GM11168 (cell line): ENCODE results near the gene RAB27A.
"Not testable (repeated sequence)": the region's sequence is repeated elsewhere in the genome, so short reads cannot be mapped to it uniquely, and the experiment has no call there.

ENCODE experiments used
- in situ Hi-C: fragments of 300-500 bp; cut with MboI; formaldehyde crosslinking; loops from one replicate; pipeline ENCODE4 v1.12.0; 2022; ENCODE audit warnings: low sequenced_read_pairs; ENCODE audit not compliant: unreplicated experiment

Gene RAB27A

DNA sequence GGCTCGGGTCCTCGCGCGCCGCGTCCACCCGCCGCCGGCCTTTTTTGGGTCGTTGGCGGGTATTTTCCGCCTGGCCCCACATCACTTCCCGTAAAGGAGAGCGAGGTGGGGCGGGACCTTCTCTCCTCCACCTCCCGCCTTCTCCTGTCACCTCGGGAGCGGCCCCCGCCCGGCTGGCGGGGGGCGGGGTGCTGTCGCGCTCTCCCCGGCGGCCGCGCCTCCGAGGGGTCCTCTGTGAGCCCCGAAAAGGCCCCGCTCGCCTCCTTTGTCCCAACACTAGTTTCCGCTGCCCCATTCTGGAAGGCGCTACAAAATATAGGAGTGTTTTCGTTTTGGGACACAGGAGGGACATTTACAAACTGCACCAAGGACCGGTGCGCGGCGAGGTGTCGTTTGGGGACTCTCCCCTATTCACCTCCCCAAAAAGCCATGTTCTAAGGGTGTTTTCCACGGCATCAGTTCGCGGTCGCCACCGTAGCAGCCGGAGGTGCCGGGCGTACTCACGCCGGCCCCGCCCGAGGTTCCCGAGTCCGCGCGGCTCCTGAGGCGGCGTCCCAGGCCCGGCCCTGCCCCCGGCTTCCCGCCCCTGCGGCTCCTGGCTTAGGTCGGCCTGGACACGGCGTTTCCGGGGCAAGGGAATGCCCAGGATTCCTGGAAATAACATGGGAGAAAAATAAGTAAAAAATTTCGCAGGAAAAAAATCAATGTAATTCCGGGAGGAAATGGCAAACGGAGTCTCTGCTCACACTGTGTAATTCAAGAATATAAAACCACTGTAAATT is at the start of gene RAB27A:
RAB27A (minus strand) TSS at position 68 of the 782 bp plus-strand sequence. CDS start 54,879 bp downstream, outside the sequence.
- in situ Hi-C loops = no loop called here

DNA sequence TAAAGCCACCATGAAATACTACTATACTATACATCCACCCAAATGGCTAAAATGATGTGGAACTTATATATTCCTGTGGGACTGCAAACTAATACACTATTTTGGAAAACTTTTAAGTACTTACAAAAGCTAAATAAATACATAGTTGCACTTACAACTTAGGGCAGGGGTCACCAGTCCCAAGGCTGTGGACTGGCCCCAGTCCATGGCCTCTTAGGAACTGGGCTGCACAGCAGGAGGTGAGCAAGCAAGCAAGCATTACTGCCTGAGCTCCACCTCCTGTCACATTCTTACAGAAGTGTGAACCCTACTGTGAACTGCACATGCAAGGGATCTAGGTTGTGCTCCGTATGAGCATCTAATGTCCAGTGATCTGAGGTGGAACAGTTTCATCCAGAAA is 47.5 kb upstream of the RAB27A start:
- in situ Hi-C loops = no loop called here

DNA sequence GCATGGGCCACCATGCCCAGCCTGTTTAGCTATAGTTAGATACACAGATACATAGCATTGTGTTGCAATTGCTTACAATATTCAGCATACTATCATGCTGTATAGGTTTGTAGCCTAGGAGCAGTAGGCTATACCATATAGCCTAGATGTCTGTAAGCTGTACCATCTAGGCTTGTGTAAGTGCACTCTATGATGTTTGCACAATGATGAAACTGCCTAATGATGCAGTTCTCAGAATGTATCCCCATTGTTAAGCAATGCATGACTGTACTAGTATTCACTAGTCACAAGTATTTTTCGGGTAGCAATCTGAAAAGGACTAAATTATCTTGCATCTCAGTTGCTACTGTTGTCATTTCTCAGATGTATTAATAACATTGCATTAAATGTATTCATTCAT is 45.4 kb upstream of the RAB27A start:
- in situ Hi-C loops = no loop called here

DNA sequence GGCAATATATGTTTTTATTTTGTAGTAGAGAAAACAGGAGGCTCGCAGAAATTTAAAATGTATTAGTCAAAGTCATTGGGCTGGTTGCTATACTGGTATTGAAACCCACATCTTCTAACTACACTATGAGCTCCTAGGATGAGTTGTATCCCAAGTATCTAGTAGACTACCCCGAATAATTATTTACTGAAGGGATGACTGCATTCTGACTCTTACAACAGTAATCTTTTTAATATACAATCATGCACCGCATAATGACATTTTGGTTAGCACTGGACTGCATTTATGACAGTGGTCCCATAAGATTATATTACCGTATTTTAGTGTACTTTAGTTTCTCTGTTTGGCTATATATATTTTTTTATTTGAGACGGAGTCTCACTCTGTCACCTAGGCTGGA is 44.8 kb upstream of the RAB27A start:
- in situ Hi-C loops = no loop called here

DNA sequence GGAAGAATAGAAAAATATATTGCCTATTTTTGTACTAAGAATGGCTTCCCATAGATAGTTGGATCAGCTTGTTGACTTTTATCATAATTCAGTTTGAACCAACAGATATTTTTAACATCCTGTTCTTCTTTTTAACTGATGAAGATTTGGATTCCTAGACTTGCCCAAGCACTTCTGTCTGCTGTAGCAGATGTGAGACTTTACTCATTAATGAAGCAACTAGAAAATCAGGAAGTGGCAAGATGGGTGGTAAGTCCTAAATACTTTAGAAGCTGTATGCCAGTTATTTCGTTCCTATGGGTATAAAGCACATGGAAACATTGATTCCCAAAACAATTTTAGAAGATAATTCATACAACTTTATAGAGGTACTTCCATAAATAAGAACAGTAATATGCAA is 37.8 kb upstream of the RAB27A start:
- in situ Hi-C loops = no loop called here

DNA sequence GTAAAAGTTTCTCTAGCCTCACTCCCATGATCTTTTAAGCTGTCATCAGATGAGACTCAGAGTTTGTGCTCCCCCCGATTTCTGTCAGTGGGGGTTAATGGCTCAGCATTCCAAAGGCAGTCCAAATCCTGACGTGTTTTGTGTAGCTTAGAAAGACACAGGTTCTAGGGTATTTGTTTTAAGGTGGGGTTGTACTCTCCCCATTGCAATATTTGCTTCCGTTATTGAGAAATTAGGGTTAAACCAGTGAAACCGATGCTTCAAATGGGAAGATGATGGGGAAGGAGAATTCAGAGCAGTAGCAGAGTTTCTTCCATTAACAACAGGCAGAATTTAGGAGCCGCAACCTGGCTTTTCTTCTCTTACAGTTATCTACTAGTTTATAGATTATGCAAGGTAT is 32.9 kb upstream of the RAB27A start:
- in situ Hi-C loops = no loop called here

DNA sequence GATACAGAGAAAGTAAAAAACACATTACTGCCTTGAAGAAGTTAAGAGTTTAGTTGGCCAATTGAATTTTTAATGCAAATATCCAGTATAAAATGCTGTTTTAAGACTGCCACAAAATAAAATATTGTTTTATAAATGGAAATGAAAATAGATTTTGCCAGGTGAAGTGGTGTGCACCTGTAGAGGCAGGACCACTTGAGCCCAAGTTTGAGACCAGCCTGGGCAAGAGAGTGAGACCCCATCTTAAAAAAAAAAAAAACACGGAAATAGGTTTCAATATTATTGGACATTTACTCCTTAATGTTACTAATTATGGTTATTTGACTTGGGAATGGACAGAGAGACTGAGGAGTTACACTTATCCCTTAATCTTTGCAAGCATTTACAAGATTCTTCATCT is 31.4 kb upstream of the RAB27A start:
- in situ Hi-C loops = no loop called here

DNA sequence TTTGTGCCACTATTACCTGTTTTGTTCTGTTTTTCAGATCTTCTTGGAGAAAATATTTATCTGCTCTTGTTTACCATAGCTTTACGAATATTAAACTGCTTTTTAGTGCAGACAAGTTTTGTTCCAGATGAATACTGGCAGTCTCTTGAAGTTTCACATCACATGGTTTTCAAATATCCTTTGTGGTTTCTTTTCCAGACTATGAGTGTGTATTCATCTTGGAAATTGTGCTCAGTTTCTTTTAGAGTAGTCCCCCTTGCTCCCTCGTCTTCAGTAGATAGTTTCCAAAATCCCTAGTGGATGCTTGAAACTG is 30.6 kb upstream of the RAB27A start:
- in situ Hi-C loops = no loop called here

DNA sequence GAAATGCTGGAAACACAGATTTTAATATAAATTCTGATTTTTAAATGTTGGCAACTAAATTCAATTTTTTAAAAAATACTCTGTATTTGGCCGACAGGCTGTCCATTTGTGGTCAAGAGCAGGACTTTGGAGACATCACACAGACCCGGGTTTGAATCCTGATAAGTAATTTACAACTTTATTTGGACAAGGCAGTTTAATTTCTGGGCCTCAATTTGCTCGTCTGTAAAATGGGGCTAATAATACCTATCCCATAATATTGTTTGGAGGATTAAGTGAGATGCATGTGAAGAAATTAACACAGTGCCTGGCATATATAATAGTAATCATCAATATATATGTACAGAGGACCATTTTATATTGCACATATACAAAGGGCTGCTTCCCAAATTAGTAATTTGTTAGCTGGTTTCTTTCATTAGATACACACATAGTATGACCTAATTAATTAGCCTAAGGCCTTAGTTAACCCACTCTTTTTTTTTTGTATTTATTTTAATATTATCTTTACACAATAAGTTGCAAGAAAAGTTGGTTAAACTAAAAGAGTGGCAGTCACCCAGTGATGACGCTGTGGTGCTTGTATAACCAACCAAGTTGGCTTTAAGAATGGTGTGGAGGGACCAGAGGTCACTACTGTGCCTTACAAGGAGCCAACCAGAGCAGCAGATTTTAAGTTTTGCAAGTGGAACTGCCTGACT is 30.1 kb upstream of the RAB27A start:
- in situ Hi-C loops = no loop called here

DNA sequence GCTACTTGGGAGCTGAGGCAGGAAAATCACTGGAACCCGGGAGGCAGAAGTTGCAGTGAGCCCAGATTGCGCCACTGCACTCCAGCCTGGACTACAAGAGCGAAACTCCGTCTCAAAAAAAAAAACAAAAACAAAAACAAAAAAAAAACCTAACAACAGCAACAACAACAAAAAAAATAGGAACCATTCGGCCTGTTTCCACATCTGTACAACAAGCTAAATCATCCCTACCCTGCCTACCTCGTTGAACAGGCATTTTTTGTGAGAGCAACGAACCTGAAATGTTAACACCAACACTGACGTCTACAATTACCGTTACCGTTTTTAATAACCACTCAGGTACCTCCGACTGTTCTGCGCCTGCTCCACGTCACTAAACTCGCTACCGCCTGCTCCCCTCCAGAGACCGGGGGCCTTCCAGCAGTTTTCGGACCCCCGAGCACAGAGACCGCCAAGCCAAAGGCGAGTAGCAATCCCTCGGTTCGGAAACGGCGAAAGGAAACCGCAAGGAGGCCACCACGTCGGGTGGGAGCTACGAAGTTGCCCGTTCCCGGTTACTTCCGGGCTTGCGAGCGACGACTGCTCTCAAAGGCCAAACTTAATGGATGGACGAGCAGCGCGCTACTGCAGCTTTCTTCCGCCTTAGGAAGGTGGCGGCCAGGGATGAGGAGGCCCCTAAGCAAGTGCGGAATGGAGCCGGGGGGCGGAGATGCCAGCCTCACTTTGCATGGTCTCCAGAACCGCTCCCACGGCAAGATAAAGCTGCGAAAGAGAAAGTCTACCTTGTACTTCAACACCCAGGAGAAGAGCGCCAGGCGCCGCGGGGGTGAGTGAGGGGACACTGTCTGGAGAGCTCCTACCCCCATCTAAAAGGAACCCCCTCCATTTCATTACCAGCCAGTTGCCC is 29.2 kb upstream of the RAB27A start, which contains the start of the genes PIGB and PIGBOS1:
PIGB (plus strand) TSS at position 635 of the 907 bp plus-strand sequence; CDS start at position 664, 29 bp downstream.
PIGBOS1 (minus strand) TSS at position 536 of the 907 bp plus-strand sequence. CDS start 1,331 bp downstream, outside the sequence.
- in situ Hi-C loops = no loop called here

DNA sequence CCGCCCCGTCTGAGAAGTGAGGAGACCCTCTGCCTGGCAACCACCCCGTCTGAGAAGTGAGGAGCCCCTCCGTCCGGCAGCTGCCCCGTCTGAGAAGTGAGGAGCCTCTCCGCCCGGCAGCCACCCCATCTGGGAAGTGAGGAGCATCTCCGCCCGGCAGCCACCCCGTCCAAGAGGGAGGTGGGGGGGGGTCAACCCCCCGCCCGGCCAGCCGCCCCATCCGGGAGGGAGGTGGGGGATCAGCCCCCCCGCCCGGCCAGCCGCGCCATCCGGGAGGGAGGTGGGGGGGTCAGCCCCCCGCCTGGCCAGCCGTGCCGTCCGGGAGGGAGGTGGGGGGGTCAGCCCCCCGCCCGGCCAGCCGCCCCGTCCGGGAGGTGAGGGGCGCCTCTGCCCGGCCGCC is 13.2 kb upstream of the RAB27A start:
- in situ Hi-C loops = not testable (repeated sequence)

DNA sequence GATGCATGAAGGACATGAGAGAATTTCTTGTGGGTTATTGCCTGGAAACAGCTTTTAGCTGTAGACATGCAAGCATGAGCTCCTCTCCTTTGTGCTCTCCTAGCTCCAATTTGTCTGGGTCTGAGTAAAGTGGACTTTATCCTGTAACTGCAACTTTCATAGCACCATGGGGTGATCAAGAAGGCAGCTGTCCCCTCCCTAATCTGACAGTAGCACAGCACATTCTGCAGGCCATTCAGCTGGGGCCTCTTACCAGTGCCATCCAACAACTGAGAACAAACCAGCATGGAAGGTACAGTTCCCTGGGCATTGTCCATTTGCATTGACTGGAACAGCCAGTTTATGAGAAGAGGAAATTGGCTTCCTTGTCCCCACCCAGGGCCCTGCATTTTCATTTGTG is 7.7 kb upstream of the RAB27A start:
- in situ Hi-C loops = no loop called here

DNA sequence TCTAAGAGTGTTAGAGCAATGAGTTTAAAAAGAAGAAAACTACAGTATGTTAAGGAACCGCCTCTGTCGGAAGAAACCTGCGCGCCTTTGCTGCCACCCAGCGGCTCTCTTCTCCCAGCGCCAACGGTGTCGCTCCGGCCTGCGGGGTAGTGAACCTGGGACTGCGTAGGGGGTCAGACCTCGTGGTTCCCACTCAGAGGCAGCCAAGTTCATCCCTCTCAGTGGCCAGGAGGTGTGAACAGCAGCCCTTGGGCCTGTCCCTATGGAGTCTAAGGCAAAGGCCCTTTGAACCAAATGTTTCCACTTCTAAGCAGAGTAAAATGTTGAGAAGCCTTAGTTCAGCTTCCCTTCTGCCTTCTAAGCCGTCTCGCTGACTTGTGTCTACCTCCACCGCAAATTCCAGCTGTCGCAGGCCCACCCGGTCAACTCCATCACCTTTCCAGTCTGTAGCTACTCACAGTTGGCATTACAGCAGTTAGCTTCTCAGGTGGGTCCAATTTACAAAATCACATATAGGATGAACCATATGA is 980 bp upstream of the RAB27A start:
- in situ Hi-C loops = no loop called here

DNA sequence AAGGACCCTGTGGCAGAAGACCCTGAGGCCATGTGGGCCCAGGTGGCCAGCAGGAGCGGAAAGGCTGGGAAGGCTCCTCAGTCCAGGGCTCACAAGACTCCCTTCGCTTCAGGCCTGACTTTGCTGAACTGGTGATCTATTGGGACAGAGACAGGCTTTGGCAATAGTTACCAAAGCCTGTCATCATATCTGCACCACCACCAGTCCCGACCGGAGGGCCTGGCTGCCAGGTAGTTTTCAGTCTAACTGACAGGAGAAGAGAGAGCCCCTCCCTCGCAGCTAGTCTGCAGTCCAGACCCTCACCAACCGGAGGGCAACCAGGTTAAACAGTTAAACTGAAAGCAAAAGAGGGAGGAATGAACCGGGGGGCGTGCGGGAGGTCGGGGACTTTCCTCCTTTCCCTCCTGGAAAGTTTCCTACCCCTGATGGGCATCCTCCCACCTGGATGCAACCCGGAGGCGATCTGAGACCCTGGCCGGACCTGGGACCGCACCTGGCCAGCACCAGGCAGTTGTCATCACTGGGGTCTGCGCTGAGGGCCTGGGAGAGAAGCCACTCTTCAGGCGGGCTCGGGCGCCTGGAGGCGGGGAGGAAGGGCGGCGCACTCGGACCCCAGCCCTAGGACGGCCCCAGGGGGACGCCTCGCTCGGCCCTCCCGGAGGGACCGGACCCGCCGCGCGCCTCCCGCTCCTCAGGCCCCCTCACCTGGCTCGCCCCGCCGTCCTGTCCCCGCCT is 435 bp downstream of the RAB27A start:
- in situ Hi-C loops = no loop called here

DNA sequence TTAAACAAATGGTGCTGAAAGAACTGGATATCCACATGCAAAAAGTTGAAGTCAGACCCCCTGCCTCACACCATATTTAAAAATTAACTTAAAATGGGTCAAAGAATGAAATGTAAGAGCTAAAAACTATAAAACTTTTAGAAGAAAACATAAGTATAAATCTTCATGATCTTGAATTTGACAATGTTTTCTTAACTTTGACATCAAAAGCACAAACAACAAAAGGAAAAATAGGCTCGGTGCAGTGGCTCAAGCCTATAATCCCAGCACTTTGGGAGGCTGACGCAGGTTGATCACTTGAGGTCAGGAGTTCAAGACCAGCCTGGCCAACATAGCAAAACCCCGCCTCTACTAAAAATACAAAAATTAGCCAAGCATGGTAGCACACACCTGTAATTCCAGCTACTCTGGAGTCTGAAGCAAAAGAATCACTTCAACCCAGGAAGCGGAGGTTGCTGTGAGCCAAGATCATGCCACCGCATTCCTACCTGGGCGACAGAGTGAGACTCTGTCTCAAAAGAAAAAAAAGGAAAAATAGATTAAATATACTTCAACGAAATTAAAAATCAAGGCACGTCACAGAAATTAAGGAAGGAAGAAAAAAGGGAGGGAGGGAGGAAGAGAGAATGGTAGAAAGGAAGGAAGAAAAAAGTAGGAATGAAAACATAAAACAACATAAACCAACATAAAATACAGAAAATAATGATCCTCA is 1.5 kb downstream of the RAB27A start:
- in situ Hi-C loops = no loop called here

DNA sequence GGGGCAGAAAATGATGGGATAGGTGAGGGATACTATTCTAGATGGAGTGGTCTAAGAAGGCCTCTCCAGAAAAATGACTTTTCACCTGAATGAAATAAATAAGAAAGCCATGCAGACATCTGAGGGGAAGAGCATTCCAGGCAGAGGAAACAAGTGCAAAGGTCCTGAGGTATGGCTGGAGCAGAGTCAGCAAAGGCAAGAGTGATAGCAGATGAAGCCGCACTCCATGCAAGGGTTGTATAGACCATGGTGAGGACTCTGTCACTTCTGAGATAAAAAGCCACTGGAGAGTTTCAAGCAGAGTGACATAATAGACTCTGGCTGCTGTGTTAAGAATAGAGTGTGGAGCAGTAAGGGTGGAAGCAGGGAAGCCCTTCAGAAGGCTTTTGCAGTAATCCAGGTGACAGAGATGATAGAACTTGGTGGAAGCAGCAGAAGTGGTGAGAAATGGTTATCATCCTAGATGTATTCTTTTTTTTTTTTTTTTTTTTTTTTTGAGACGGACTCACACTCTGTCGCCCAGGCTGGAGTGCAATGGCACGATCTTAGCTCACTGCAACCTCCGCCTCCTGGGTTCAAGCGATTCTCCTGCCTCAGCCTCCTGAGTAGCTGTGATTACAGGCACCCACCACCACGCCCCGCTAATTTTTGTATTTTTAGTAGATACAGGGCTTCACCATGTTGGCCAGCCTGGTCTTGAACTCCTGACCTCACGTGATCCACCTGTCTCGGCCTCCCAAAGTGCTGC is 3.0 kb downstream of the RAB27A start:
- in situ Hi-C loops = not testable (repeated sequence)

DNA sequence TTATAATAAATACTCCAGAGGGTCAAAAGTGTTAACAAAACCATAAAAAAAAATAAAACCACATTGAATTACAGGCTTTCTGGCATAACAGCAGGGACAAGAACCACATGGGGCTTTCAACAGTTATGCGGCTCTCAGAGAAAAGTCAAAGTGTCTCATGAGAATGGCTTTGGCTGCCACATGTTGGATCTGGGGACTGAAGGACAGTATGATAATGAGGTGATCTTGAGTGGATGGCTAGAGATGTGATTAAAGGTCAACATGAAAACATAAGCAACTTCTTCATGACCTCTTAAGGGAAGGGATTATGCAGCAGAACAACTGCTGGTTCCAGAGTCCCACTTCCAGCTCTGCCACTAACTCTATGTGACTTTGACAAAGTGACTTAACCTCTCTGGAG is 5.2 kb downstream of the RAB27A start:
- in situ Hi-C loops = loop anchor here (5.0 kb wide), 1 partner anchor 67 kb away; no protein-coding TSS in a partner anchor

DNA sequence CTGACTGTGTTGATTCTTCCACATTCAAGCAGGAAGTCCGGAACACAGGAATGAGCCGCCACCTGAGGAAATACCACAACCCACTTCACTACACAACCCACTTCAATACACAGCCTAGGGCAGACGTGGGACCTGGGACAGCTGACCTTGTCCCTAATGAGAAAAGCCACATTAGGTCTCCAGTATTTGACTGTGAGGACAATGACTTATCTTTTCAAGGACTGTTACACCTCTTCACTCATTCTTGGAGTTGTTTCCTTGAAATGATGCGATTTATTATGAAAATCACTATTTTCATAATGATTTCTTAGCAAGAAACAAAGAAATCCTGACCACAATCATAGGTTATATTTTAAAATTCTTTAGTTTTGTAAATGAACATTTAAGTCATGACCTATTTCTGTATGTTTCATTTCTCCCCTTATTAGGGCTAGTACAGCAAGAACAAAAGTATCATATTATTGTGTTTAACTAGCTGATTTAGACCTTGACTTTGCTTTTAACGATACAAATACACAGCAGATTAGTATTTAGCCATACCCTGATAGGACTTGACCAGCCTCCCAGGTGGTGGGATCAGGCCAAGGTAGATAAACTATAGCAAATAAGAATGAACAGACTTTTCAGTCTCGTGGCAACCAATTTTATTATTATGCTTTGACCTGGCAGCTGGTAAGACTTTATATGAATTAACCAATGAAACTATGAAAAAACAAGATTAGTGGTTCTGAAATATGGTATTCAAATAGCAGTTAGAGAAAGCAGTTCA is 6.0 kb downstream of the RAB27A start:
- in situ Hi-C loops = loop anchor here (5.0 kb wide), 1 partner anchor 66 kb away; no protein-coding TSS in a partner anchor
